Measurements from ENCODE around the gene LRRC49. TPM values are rescaled to one million over a fixed set of nuclear protein-coding genes. Genes with fewer than 3 reads are reported as not detected.

LRRC49 gene
- total and polyA plus RNA-seq, 2 of the 4 experiments (the other 2 are of a cell fraction), result 8.6 to 16.8 TPM

DNA sequence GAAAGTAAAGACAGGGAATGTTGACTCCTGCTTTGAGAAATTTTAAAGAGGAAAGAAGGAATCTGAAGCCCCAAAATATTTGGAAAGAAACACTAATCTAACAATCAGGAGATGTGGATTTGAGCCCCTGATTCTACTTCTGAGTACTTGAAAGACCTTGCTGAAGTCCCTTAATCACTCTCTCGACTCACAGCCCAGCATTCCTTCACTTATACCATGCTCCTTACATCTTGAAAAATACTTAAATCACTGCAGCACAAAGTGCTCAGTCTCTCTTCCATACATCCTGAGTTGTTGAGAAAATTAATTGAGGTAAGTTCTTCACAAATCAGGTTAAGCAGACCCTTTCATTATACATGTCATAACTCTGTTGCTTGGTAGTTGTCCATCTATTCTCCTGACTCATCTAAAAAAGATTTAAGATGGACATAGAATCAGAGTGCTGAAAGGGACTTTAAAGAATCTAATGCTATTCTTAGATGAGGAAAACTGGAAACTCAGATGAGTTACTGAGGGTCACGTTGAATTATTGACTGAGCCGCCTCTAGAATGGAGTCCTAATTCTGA is 149.8 kb downstream of the LRRC49 start:
- TF ChIP-seq MAFK (IDR thresholded peaks at IDR 0.05; ENCODE audit: low read depth, low read length), result peak; percentile 48
- TF ChIP-seq POLR2A (IDR thresholded peaks at IDR 0.05; ENCODE audit: low read depth, low read length), result no peak
- Histone ChIP-seq H3K4me2 (ENCODE audit: low read depth, low read length) (peak overlapping the region; percentile 27; the same call in 1 of the 2 replicates), H3K9me1 (ENCODE audit: insufficient read depth, low read length) (peaks cover 3% of the 10 kb centered on the region), H2AK9ac (replicated peaks; ENCODE audit: low read depth, low read length, poor library complexity) (no peak overlapping the region), H4K20me1 (ENCODE audit: insufficient read depth, low read length) (no peaks in the 10 kb centered on the region), H3K27me3 (ENCODE audit: control insufficient read depth, insufficient read depth, low read length) (no peaks in the 10 kb centered on the region), H3K79me1 (ENCODE audit: low read depth in 1 of 2, low read length in 2 of 2) (no peaks in the 10 kb centered on the region), H4K91ac (ENCODE audit: insufficient read depth, low read depth, low read length) (no peak overlapping the region), H3K14ac (replicated peaks; ENCODE audit: low read depth, low read length) (0 out of 2 replicates have a peak overlapping the region, but pooled peaks have one; percentile 34), H3K27ac (ENCODE audit: insufficient read depth, low read length) (0 out of 2 replicates have a peak overlapping the region, but pooled peaks have one; percentile 13), H4K5ac (ENCODE audit: low read depth, low read length) (peak overlapping the region; percentile 95), H3K9ac (ENCODE audit: low read depth, low read length) (no peak overlapping the region), H2AK5ac (ENCODE audit: low read depth, low read length) (no peak overlapping the region), H3K36me3 (ENCODE audit: control insufficient read depth, insufficient read depth, low read length) (no peaks in the 10 kb centered on the region), H3K4me1 (ENCODE audit: control insufficient read depth, insufficient read depth, low read length) (peaks cover 11% of the 10 kb centered on the region), H2BK5ac (ENCODE audit: low read depth, low read length, poor library complexity, severe bottlenecking) (peak overlapping the region; percentile 86), H3K4me3 (ENCODE audit: insufficient read depth, low read depth, low read length) (no peak overlapping the region), H3K4ac (ENCODE audit: low read depth, low read length) (peak overlapping the region; percentile 26; the same call in 1 of the 2 replicates), H4K8ac (ENCODE audit: low read depth in 2 of 2, low read length in 2 of 2) (peak overlapping the region in 1 of 2 experiments; percentile 76; a peak in 1 of 4 replicates), H2BK20ac (ENCODE audit: low read depth, low read length) (peak overlapping the region; percentile 45; the same call in 1 of the 2 replicates), H3K18ac (ENCODE audit: low read depth, low read length) (peak overlapping the region; percentile 94; the same call in 1 of the 2 replicates), H3K9me3 (ENCODE audit: control insufficient read depth, insufficient read depth, low read length) (no peaks in the 10 kb centered on the region), H2AFZ (replicated peaks; ENCODE audit: low read length, poor library complexity) (no peak overlapping the region), H2BK15ac (ENCODE audit: low read depth, low read length) (no peak overlapping the region), H2BK120ac (ENCODE audit: low read depth, low read length) (peak overlapping the region; percentile 37; the same call in 1 of the 2 replicates), H3K56ac (ENCODE audit: extremely low read depth, insufficient read depth, low read length) (no peak overlapping the region), H3K23ac (ENCODE audit: low read depth, low read length) (no peak overlapping the region)
- intact Hi-C loops (cut with micrococcal nuclease) (loop anchor here (5.0 kb wide), 1 partner anchor 40 kb away; no protein-coding TSS in a partner anchor), in situ Hi-C loops (cut with MboI; ENCODE audit: low sequenced_read_pairs) (no loop called here), dilution Hi-C loops (cut with HindIII; ENCODE audit: low sequenced_read_pairs, unreplicated experiment) (no loop called here)
- ATAC-seq (ENCODE audit: low read depth), result peak; percentile 60
- no TSS peak for BruUV-seq (replicated peaks)
- peak; percentile 34 for DNase-seq
- ChIA-PET POLR2A (ENCODE audit: unreplicated experiment) (no interaction called here), CTCF (no interaction called here)
- WGBS, 2 experiments (ENCODE audit: extremely low coverage in 2 of 2, insufficient read length in 1 of 2), result 83% methylated on average over 1 of the region's 3 CpGs; no CpG with 5 or more reads in 1 of the 2 experiments

Data from IMR-90 (cell line).